Measurements from ENCODE around the gene OR3A3.

The OR3A3 gene

GRCh38 chr17:3472137-3472536 is 61.0 kb downstream of the OR3A3 start:
- no peak for DNase-seq (ENCODE audit: low spot score)
